ENCODE data around the gene CLNK.

DNA sequence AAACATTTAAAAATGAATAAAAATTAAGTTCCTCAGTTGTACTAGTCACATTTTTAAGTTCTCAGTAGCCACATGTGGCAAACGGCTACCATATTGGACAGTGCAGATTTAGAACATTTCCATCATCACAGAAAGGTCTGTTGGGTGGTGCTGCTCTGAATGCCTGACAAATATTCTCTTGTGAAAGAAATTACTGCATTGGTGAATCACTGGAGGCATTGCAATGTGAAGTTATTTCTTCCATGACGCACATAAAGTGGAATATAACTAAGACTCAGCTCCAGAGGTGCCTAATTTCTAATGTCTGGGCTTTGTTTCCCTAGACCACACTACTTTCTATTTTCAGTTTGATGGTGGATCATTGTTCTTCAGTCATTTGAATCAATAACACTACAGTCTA is 44.9 kb downstream of the CLNK start:
- TF ChIP-seq ZNF274 (IDR thresholded peaks at IDR 0.05; ENCODE audit: low read depth, low read length) = no peak
- no peak for TF ChIP-seq SUZ12 (IDR thresholded peaks at IDR 0.05; ENCODE audit: extremely low read depth, insufficient read depth, insufficient read length)
